IMR-90 (cell line): Measurements from ENCODE around the gene OSBPL1A.

Source experiments
- POLR2A ChIP-seq: IDR thresholded peaks from 2 replicates; pipeline ENCODE4 v1.6.1; 2012; ENCODE audit warnings: mild to moderate bottlenecking, low read depth, low read length
- USF2 ChIP-seq: fragments of 150-350 bp; IDR thresholded peaks from 2 replicates; pipeline ENCODE4 v1.6.1; 2017; ENCODE audit warnings: mild to moderate bottlenecking, antibody characterized with exemption, low read length, low read depth

- no peak for TF ChIP-seq POLR2A
- TF ChIP-seq USF2: no peak
These were observed 29.9 kb upstream of the OSBPL1A start for GRCh38 chr18:24427484-24427883.
